H1 (cell line): Measurements from ENCODE around the gene CKS1B. TPM values are rescaled to one million over a fixed set of nuclear protein-coding genes. Genes with fewer than 3 reads are reported as not detected.

Source experiments
- CTCF ChIA-PET: fragments of 300-600 bp; sonication (Branson Sonifier 250); formaldehyde crosslinking; loops from one replicate; lab custom pipeline; 2021; ENCODE audit not compliant: partially characterized antibody; lab: Charles Lee
- POLR2A ChIA-PET: fragments of 300-600 bp; sonication (Branson Sonifier 250); formaldehyde crosslinking; loops from one replicate; lab custom pipeline; 2021; ENCODE audit warnings: inconsistent platforms; ENCODE audit not compliant: partially characterized antibody; lab: Charles Lee
- DNase-seq, 2 experiments: peaks; one replicate each; pipeline versions ENCODE4 v3.0.0 to v3.0.0-alpha.2; 2010 to 2022; ENCODE audit warnings: low spot score in 2 of 2, low read depth in 1 of 2, mixed read lengths in 1 of 2
- FAIRE-seq: peaks from 2 replicates; lab custom pipeline; 2011; peaks lifted over from hg19 to GRCh38; lab: Jason Lieb, UNC
- H2AFZ ChIP-seq: 2 replicates; pipeline ENCODE4 v1.8.1; 2012; ENCODE audit warnings: low read length, inconsistent platforms
- H2AK5ac ChIP-seq: 2 replicates; pipeline ENCODE4 v1.6.1; 2013; ENCODE audit warnings: low read depth, low read length
- H2BK120ac ChIP-seq: replicated peaks from 2 replicates; pipeline ENCODE3; 2013; ENCODE audit warnings: low read depth, low read length, inconsistent platforms
- H2BK12ac ChIP-seq: 2 replicates; pipeline ENCODE4 v1.6.1; 2013; ENCODE audit warnings: low read depth, low read length
- H2BK15ac ChIP-seq: 2 replicates; pipeline ENCODE4 v1.6.1; 2013; ENCODE audit warnings: low read length
- H2BK20ac ChIP-seq: 2 replicates; pipeline ENCODE4 v1.6.1; 2013; ENCODE audit warnings: low read length
- H2BK5ac ChIP-seq: 2 replicates; pipeline ENCODE4 v1.6.1; 2013; ENCODE audit warnings: low read depth, low read length
- H3K14ac ChIP-seq: 2 replicates; pipeline ENCODE4 v1.6.1; 2013; ENCODE audit warnings: inconsistent platforms; ENCODE audit not compliant: insufficient read length
- H3K18ac ChIP-seq: 2 replicates; pipeline ENCODE4 v1.6.1; 2013; ENCODE audit warnings: low read length; ENCODE audit errors: extremely low read depth
- H3K23ac ChIP-seq: 2 replicates; pipeline ENCODE4 v1.6.1; 2013; ENCODE audit warnings: inconsistent platforms; ENCODE audit not compliant: insufficient read length
- H3K23me2 ChIP-seq: 2 replicates; pipeline ENCODE4 v1.6.1; 2013; ENCODE audit warnings: low read depth, low read length
- H3K27ac ChIP-seq: 2 replicates; pipeline ENCODE4 v1.6.1; 2011; ENCODE audit warnings: low read depth, low read length, inconsistent platforms
- H3K27me3 ChIP-seq, 4 experiments: replicated peaks in 1 of 4; 1 replicate in 1 of 4; 2 replicates in 3 of 4; pipeline versions ENCODE4 v1.6.1 to v1.8.1; 2011 to 2013; ENCODE audit warnings: low read length in 3 of 4, mild to moderate bottlenecking in 3 of 4, inconsistent platforms in 2 of 4, mixed read lengths in 2 of 4, moderate library complexity in 1 of 4; ENCODE audit not compliant: control insufficient read depth in 3 of 4, insufficient read depth in 3 of 4; ENCODE audit errors: extremely low read depth in 1 of 4
- H3K36me3 ChIP-seq, 4 experiments: 2 replicates each; pipeline versions ENCODE4 v1.6.1 to v1.8.1; 2011 to 2013; ENCODE audit warnings: mild to moderate bottlenecking in 4 of 4, low read length in 3 of 4, moderate library complexity in 2 of 4, control low read depth in 1 of 4, inconsistent platforms in 1 of 4; ENCODE audit not compliant: insufficient read depth in 4 of 4, control insufficient read depth in 2 of 4
- H3K4ac ChIP-seq: replicated peaks from 2 replicates; pipeline ENCODE3; 2013; ENCODE audit warnings: low read length, low read depth, mixed read lengths, inconsistent platforms; ENCODE audit not compliant: insufficient read length
- H3K4me1 ChIP-seq, 4 experiments: replicated peaks in 1 of 4; 1 replicate in 1 of 4; 2 replicates in 3 of 4; pipeline versions ENCODE4 v1.6.1 to v1.8.1; 2011 to 2013; ENCODE audit warnings: low read length in 3 of 4, inconsistent platforms in 2 of 4, mixed read lengths in 1 of 4; ENCODE audit not compliant: insufficient read depth in 4 of 4, control insufficient read depth in 3 of 4
- H3K4me2 ChIP-seq, 2 experiments: 2 replicates each; pipeline versions ENCODE4 v1.6.1 to v1.8.1; 2011 to 2013; ENCODE audit warnings: low read depth in 2 of 2, low read length in 2 of 2, control low read depth in 1 of 2, inconsistent platforms in 1 of 2, mild to moderate bottlenecking in 1 of 2; ENCODE audit not compliant: insufficient read depth in 1 of 2
- H3K4me3 ChIP-seq, 4 experiments: fragments of 200-600, 300-600 bp in 1 of 4; sonication (generic), shearing (Covaris generic), sonication (Bioruptor Twin) in 1 of 4; 2 replicates each; pipeline versions ENCODE4 v1.5.1 to v1.8.1; 2011 to 2016; ENCODE audit warnings: low read length in 4 of 4, low read depth in 3 of 4, control low read depth in 2 of 4, inconsistent platforms in 2 of 4, mild to moderate bottlenecking in 2 of 4, mixed read lengths in 1 of 4, moderate library complexity in 1 of 4; ENCODE audit not compliant: insufficient read depth in 2 of 4; ENCODE audit errors: extremely low read depth in 1 of 4
- H3K56ac ChIP-seq: replicated peaks from 2 replicates; pipeline ENCODE3; 2013; ENCODE audit warnings: low read depth, mild to moderate bottlenecking, mixed read lengths, low read length, inconsistent platforms; ENCODE audit not compliant: insufficient read length
- H3K79me1 ChIP-seq: 2 replicates; pipeline ENCODE4 v1.6.1; 2013; ENCODE audit warnings: low read depth, low read length, control low read depth
- H3K79me2 ChIP-seq, 2 experiments: 2 replicates each; pipeline versions ENCODE4 v1.6.1 to v1.8.1; 2012 to 2013; ENCODE audit warnings: low read length in 2 of 2, mild to moderate bottlenecking in 2 of 2, inconsistent platforms in 1 of 2; ENCODE audit not compliant: insufficient read depth in 2 of 2, control insufficient read depth in 1 of 2
- H3K9ac ChIP-seq, 4 experiments: replicated peaks in 1 of 4; 1 replicate in 1 of 4; 2 replicates in 3 of 4; pipeline versions ENCODE4 v1.6.1 to v1.8.1; 2011 to 2013; ENCODE audit warnings: low read depth in 3 of 4, low read length in 3 of 4, control low read depth in 2 of 4, mild to moderate bottlenecking in 2 of 4, moderate library complexity in 2 of 4, inconsistent platforms in 1 of 4; ENCODE audit errors: extremely low read depth in 1 of 4
- H3K9me3 ChIP-seq, 2 experiments: 2 replicates each; pipeline versions ENCODE4 v1.6.1 to v1.8.1; 2012 to 2013; ENCODE audit warnings: mild to moderate bottlenecking in 2 of 2, moderate library complexity in 2 of 2, control low read depth in 1 of 2, inconsistent platforms in 1 of 2, low read depth in 1 of 2, low read length in 1 of 2, mixed read lengths in 1 of 2; ENCODE audit not compliant: insufficient read depth in 2 of 2
- H4K20me1 ChIP-seq, 2 experiments: replicated peaks in 1 of 2; 2 replicates each; pipeline versions ENCODE3 to v1.8.1; 2011 to 2013; ENCODE audit warnings: inconsistent platforms in 2 of 2, low read length in 2 of 2, mild to moderate bottlenecking in 1 of 2; ENCODE audit not compliant: insufficient read depth in 2 of 2, control insufficient read depth in 1 of 2
- H4K5ac ChIP-seq: 2 replicates; pipeline ENCODE4 v1.6.1; 2013; ENCODE audit warnings: low read length, low read depth, mixed read lengths, inconsistent platforms; ENCODE audit not compliant: insufficient read length
- H4K8ac ChIP-seq: 2 replicates; pipeline ENCODE4 v1.8.0; 2013; ENCODE audit warnings: mild to moderate bottlenecking, moderate library complexity, low read length, inconsistent platforms; ENCODE audit not compliant: insufficient read depth; ENCODE audit errors: extremely low read depth
- H4K91ac ChIP-seq: replicated peaks from 2 replicates; pipeline ENCODE3; 2013; ENCODE audit warnings: low read length, mixed read lengths, inconsistent platforms; ENCODE audit not compliant: insufficient read length
- BCL11A ChIP-seq, 2 experiments: IDR thresholded peaks; one replicate each; pipeline ENCODE4 v1.6.1; 2011; ENCODE audit warnings: low read depth in 2 of 2, low read length in 2 of 2, mild to moderate bottlenecking in 2 of 2
- CBX8 ChIP-seq: fragments of 300-800, 300-1000 bp; sonication (generic); IDR thresholded peaks from 2 replicates; pipeline ENCODE4 v1.7.1; 2016; ENCODE audit warnings: low read depth, low read length, borderline replicate concordance
- PHF8 ChIP-seq: fragments of 200-600 bp; sonication (generic); conservative IDR thresholded peaks from 2 replicates; pipeline ENCODE4 v1.7.1; 2012; ENCODE audit warnings: low read depth, mild to moderate bottlenecking, inconsistent platforms, low read length, moderate library complexity
- POLR2AphosphoS5 ChIP-seq: IDR thresholded peaks from 2 replicates; pipeline ENCODE4 v1.6.1; 2011; ENCODE audit warnings: low read depth, low read length
- RAD21 ChIP-seq, 2 experiments: IDR thresholded peaks in 1 of 2; conservative IDR thresholded peaks in 1 of 2; 2 replicates each; pipeline ENCODE4 v1.6.1; 2011; ENCODE audit warnings: low read depth in 2 of 2, low read length in 2 of 2, improper control_type of control experiment in 1 of 2, inconsistent platforms in 1 of 2, mild to moderate bottlenecking in 1 of 2, moderate library complexity in 1 of 2
- SIN3A ChIP-seq, 2 experiments: IDR thresholded peaks in 1 of 2; conservative IDR thresholded peaks in 1 of 2; 2 replicates each; pipeline ENCODE4 v1.6.1; 2011 to 2012; ENCODE audit warnings: low read length in 2 of 2, improper control_type of control experiment in 1 of 2, low read depth in 1 of 2, mild to moderate bottlenecking in 1 of 2
- SIRT6 ChIP-seq: IDR thresholded peaks from one replicate; pipeline ENCODE4 v1.7.1; 2012; ENCODE audit warnings: low read length, inconsistent platforms
- WGBS, 2 experiments: shearing (Covaris generic) in 1 of 2; methylation state at CpG; one replicate each; pipeline versions ENCODE4 v1.1.6 to v1.1.7; 2013 to 2015; ENCODE audit warnings: low lambda C conversion rate in 2 of 2, mixed read lengths in 2 of 2, inconsistent platforms in 1 of 2, low coverage in 1 of 2, missing lambda C conversion rate in 1 of 2; ENCODE audit not compliant: insufficient replicate concordance in 2 of 2, insufficient coverage in 1 of 2, insufficient read length in 1 of 2; ENCODE audit errors: extremely low coverage in 1 of 2, missing lambda C conversion rate in 1 of 2; 5-methylcytosine and 5-hydroxymethylcytosine counted together
- polyA plus RNA-seq, 7 experiments: library from polyadenylated mRNA; depleted of rRNA in 3 of 7; stranded (reverse) in 5 of 7; unstranded in 2 of 7; fragments of >200 nt in 5 of 7; fragments of 200-250 nt in 2 of 7; gene quantifications; 1 replicate in 5 of 7; 2 replicates in 1 of 7; 4 replicates in 1 of 7; pipeline versions ENCODE4 v1.2.1 to v1.2.3, GENCODE V29; 2011 to 2013; ENCODE audit warnings: missing spikeins in 2 of 7, mixed read lengths in 2 of 7
- total RNA-seq: library from RNA; stranded (reverse); fragmentation: NEBNext Ultra II Directional; extraction: Animal tissue kit (Norgen Biotek cat#: 25700); gene quantifications from 2 replicates; pipeline ENCODE4 v1.2.1, GENCODE V29; 2021
- TF ChIP-seq, protein P1 (sequence below), 3 experiments: IDR thresholded peaks; 1 replicate in 2 of 3; 2 replicates in 1 of 3; pipeline versions ENCODE4 v1.5.1 to v1.6.1; 2011; ENCODE audit warnings: low read length in 3 of 3, mild to moderate bottlenecking in 3 of 3, inconsistent platforms in 2 of 3, low read depth in 1 of 3, moderate library complexity in 1 of 3; ENCODE audit not compliant: insufficient read depth in 1 of 3; ENCODE audit errors: control extremely low read depth in 1 of 3

CKS1B gene
- total and polyA plus RNA-seq, 2 of the 8 experiments (the other 6 are each of a cell fraction or from before 2014, with no cell fraction given) = 294 to 1,025 TPM

DNA sequence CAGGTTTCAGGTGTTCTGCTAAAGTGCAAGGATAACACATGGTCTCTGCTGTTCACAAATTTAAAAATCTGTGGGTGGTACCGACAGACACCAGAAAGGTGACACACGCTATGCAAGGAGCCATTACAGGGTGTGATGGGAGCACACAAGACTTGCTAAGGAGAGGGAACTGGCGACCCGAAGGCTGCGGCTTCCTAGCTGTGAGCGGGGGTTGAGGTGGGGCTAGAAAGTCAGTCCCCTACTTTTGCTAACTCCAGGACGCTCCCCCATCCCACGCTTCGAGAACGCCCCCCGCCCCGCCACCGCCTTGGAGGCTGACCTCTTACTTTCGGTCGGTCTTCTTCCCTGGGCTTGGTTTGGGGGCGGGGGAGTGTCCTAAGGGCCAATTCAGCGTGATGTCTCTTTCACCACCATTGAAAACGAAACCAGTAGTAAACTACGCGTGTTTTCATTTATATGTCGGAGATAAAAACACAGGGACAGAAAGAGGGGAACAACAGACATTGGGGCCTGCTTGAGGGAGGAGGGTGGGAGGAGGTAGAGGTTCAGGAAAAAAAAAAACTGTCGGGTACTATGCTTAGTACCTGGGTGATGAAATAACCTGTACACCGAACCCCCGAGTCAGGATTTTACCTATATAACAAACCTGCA, 1.1 kb downstream of the CKS1B start:
- no peak overlapping the region for H3K14ac ChIP-seq
- DNase-seq (no peak), FAIRE-seq (no peak)
- H2BK20ac ChIP-seq = no peak overlapping the region
- peaks cover 9 to 20% (median 16%) of the 10 kb centered on the region in 4 experiments for H3K36me3 ChIP-seq
- peak overlapping the region; percentile 29; the same call in 1 of the 2 replicates for H4K8ac ChIP-seq
- H3K79me2 ChIP-seq = peaks cover 19 to 46% of the 10 kb centered on the region in 2 experiments
- no peaks in the 10 kb centered on the region; the same call in 1 of the 2 replicates for H3K79me1 ChIP-seq
- peaks cover 2 to 8% of the 10 kb centered on the region in 2 experiments for H4K20me1 ChIP-seq
- H2BK15ac ChIP-seq = no peak overlapping the region
- peak overlapping the region; percentile 85 for H3K27ac ChIP-seq
- H2BK5ac ChIP-seq = peak overlapping the region; percentile 94
- H3K4me1 ChIP-seq = peaks cover 3 to 13% (median 11%) of the 10 kb centered on the region in 4 experiments; a peak in 6 of 7 replicates
- no peaks in the 10 kb centered on the region for H3K9me3 ChIP-seq
- H3K27me3 ChIP-seq = no peaks in the 10 kb centered on the region
- H4K91ac ChIP-seq = peak overlapping the region; percentile 79
- ChIA-PET CTCF (interaction anchor here (1.0 to 20.6 kb wide), 3 partner anchors 21 to 86 kb away, joined by 4 to 334 read pairs (median 5); partner anchors contain the start of gene LENEP), POLR2A (interaction anchor here (0.7 to 42.8 kb wide), 7 partner anchors 6 to 55 kb away, joined by 3 to 702 read pairs (median 120); partner anchors contain the start of genes FLAD1, LENEP, PBXIP1 and PYGO2)
- H3K4me3 ChIP-seq = peak overlapping the region; percentile 87 to 99 (median 96)
- H2BK120ac ChIP-seq = no peak overlapping the region
- H4K5ac ChIP-seq = peak overlapping the region; percentile 36
- 7% methylated on average over 16 of the region's 24 CpGs; no CpG with 5 or more reads in 1 of the 2 experiments for WGBS, 2 experiments
- H3K23ac ChIP-seq = no peak overlapping the region
- H3K4ac ChIP-seq = no peak overlapping the region
- H2AFZ ChIP-seq = no peak overlapping the region
- peak overlapping the region; percentile 17 for H3K56ac ChIP-seq
- no peak overlapping the region for H2AK5ac ChIP-seq
- no peak overlapping the region for H3K18ac ChIP-seq
- H3K4me2 ChIP-seq = peak overlapping the region; percentile 78 to 94
- H3K23me2 ChIP-seq = peaks cover 18% of the 10 kb centered on the region
- H3K9ac ChIP-seq = peak overlapping the region; percentile 70 to 98 (median 86)
- H2BK12ac ChIP-seq = peak overlapping the region; percentile 62; the same call in 1 of the 2 replicates
- TF ChIP-seq POLR2AphosphoS5 = peak; percentile 66
- TF ChIP-seq SIRT6 = no peak
- TF ChIP-seq RAD21 (IDR thresholded peaks at IDR 0.05 in 1 of 2, conservative IDR thresholded peaks at IDR 0.05 in 1 of 2; ENCODE audit: low read depth in 2 of 2, low read length in 2 of 2) = no peak
- no peak for TF ChIP-seq PHF8
- TF ChIP-seq BCL11A (IDR thresholded peaks at IDR 0.05; ENCODE audit: low read depth in 2 of 2, low read length in 2 of 2) = no peak
- peak in 1 of 2 experiments; percentile 10; a peak in 1 of 4 replicates for TF ChIP-seq SIN3A (conservative IDR thresholded peaks at IDR 0.05 in 1 of 2, IDR thresholded peaks at IDR 0.05 in 1 of 2; ENCODE audit: low read depth in 1 of 2, low read length in 2 of 2)
- TF ChIP-seq CBX8 = no peak
- TF ChIP-seq, protein P1, sequence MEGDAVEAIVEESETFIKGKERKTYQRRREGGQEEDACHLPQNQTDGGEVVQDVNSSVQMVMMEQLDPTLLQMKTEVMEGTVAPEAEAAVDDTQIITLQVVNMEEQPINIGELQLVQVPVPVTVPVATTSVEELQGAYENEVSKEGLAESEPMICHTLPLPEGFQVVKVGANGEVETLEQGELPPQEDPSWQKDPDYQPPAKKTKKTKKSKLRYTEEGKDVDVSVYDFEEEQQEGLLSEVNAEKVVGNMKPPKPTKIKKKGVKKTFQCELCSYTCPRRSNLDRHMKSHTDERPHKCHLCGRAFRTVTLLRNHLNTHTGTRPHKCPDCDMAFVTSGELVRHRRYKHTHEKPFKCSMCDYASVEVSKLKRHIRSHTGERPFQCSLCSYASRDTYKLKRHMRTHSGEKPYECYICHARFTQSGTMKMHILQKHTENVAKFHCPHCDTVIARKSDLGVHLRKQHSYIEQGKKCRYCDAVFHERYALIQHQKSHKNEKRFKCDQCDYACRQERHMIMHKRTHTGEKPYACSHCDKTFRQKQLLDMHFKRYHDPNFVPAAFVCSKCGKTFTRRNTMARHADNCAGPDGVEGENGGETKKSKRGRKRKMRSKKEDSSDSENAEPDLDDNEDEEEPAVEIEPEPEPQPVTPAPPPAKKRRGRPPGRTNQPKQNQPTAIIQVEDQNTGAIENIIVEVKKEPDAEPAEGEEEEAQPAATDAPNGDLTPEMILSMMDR (IDR thresholded peaks at IDR 0.05; ENCODE audit: control extremely low read depth in 1 of 3, insufficient read depth in 1 of 3, low read depth in 1 of 3, low read length in 3 of 3) = no peak
